GM12878 (cell line): ENCODE results near the gene CYP46A1. TPM values are rescaled to one million over a fixed set of nuclear protein-coding genes. Genes with fewer than 3 reads are reported as not detected.

ENCODE experiments used
- BHLHE40 ChIP-seq, 2 experiments: fragments of 450-650 bp in 1 of 2; IDR thresholded peaks; 2 replicates each; pipeline ENCODE4 v1.6.1; 2011 to 2017; ENCODE audit warnings: low read depth in 2 of 2, borderline replicate concordance in 1 of 2, improper control_type of control experiment in 1 of 2, low read length in 1 of 2, mild to moderate bottlenecking in 1 of 2
- CUX1 ChIP-seq: IDR thresholded peaks from 2 replicates; pipeline ENCODE4 v1.6.1; 2012; ENCODE audit warnings: improper control_type of control experiment, low read depth, low read length; ENCODE audit not compliant: insufficient replicate concordance
- E2F4 ChIP-seq: IDR thresholded peaks from 2 replicates; pipeline ENCODE4 v1.6.1; 2012; ENCODE audit warnings: low read depth, low read length, improper control_type of control experiment
- GATAD2B ChIP-seq: fragments of 450-650 bp; conservative IDR thresholded peaks from 2 replicates; pipeline ENCODE4 v1.6.1; 2017; ENCODE audit warnings: low read depth, mild to moderate bottlenecking, moderate library complexity
- HDAC2 ChIP-seq: fragments of 200-600 bp; sonication (generic); IDR thresholded peaks from 2 replicates; pipeline ENCODE4 v1.6.1; 2017
- LARP7 ChIP-seq: fragments of 450-650 bp; IDR thresholded peaks from 2 replicates; pipeline ENCODE4 v1.6.1; 2017; ENCODE audit warnings: mild to moderate bottlenecking
- MEF2B ChIP-seq: fragments of 450-650 bp; IDR thresholded peaks from 2 replicates; pipeline ENCODE4 v1.6.1; 2018; ENCODE audit warnings: mild to moderate bottlenecking, moderate library complexity; ENCODE audit not compliant: partially characterized antibody, poor library complexity, severe bottlenecking
- MXI1 ChIP-seq: fragments of 150-350 bp; IDR thresholded peaks from 2 replicates; pipeline ENCODE4 v1.6.1; 2011; ENCODE audit warnings: low read depth, mild to moderate bottlenecking, inconsistent platforms, low read length, improper control_type of control experiment
- NR2F1 ChIP-seq: fragments of 450-650 bp; conservative IDR thresholded peaks from 2 replicates; pipeline ENCODE4 v1.6.1; 2017; ENCODE audit warnings: mild to moderate bottlenecking
- NRF1 ChIP-seq: conservative IDR thresholded peaks from 2 replicates; pipeline ENCODE4 v1.6.1; 2011; ENCODE audit warnings: mild to moderate bottlenecking, low read depth, low read length, improper control_type of control experiment
- PAX5 ChIP-seq: IDR thresholded peaks from 2 replicates; pipeline ENCODE4 v1.6.1; 2011; ENCODE audit warnings: low read depth, low read length, borderline replicate concordance
- POLR2A ChIP-seq: IDR thresholded peaks from 2 replicates; pipeline ENCODE4 v1.6.1; 2011; ENCODE audit warnings: low read depth, mild to moderate bottlenecking, low read length
- RAD51 ChIP-seq: fragments of 450-650 bp; IDR thresholded peaks from 2 replicates; pipeline ENCODE4 v1.6.1; 2016; ENCODE audit warnings: moderate library complexity, mild to moderate bottlenecking, inconsistent platforms
- RB1 ChIP-seq: fragments of 450-650 bp; formaldehyde crosslinking; IDR thresholded peaks from 2 replicates; pipeline ENCODE4 v1.6.1; 2017; ENCODE audit warnings: mild to moderate bottlenecking, borderline replicate concordance
- SREBF2 ChIP-seq: IDR thresholded peaks from 2 replicates; pipeline ENCODE4 v1.6.1; 2012; ENCODE audit warnings: mild to moderate bottlenecking, low read length
- STAT1 ChIP-seq: fragments of 450-650 bp; conservative IDR thresholded peaks from 2 replicates; pipeline ENCODE4 v1.6.1; 2014; ENCODE audit warnings: antibody characterized with exemption, mild to moderate bottlenecking
- STAT3 ChIP-seq: IDR thresholded peaks from 2 replicates; pipeline ENCODE4 v1.6.1; 2011; ENCODE audit warnings: low read depth, low read length, improper control_type of control experiment
- TCF12 ChIP-seq: IDR thresholded peaks from 2 replicates; pipeline ENCODE4 v1.6.1; 2011; ENCODE audit warnings: low read depth, mild to moderate bottlenecking, low read length
- TCF3 ChIP-seq: IDR thresholded peaks from 2 replicates; pipeline ENCODE4 v1.6.1; 2012; ENCODE audit warnings: low read depth, mild to moderate bottlenecking, low read length, borderline replicate concordance; ENCODE audit not compliant: insufficient read depth
- ZBTB4 ChIP-seq: fragments of 450-650 bp; formaldehyde crosslinking; IDR thresholded peaks from 2 replicates; pipeline ENCODE4 v1.4.0; 2022; ENCODE audit warnings: mild to moderate bottlenecking, moderate library complexity
- ZNF622 ChIP-seq: fragments of 450-650 bp; IDR thresholded peaks from 2 replicates; pipeline ENCODE4 v1.6.1; 2017; ENCODE audit warnings: mild to moderate bottlenecking, inconsistent platforms
- polyA plus RNA-seq, 11 experiments: library from polyadenylated mRNA; depleted of rRNA in 4 of 11; unstranded in 6 of 11; stranded (reverse) in 5 of 11; fragments of >200 nt; fragmentation: Nextera tagmentation in 4 of 11; fragmentation: Illumina TruSeq in 1 of 11; extraction: Ambion mirVana in 4 of 11; extraction: Trizol in 1 of 11; gene quantifications; 1 replicate in 1 of 11; 2 replicates in 10 of 11; pipeline versions ENCODE4 v1.2.1 to v1.2.3, GENCODE V29; 2011 to 2016; ENCODE audit warnings: inconsistent platforms in 2 of 11, missing spikeins in 2 of 11, low read depth in 1 of 11
- total RNA-seq, 4 experiments: library from RNA; depleted of rRNA in 3 of 4; stranded (reverse); fragments of >200 nt in 3 of 4; fragmentation: Illumina TruSeq in 1 of 4; extraction: Trizol in 1 of 4; gene quantifications; 2 replicates each; pipeline versions ENCODE4 v1.2.1 to v1.2.3, GENCODE V29; 2013 to 2021

The CYP46A1 gene
- total and polyA plus RNA-seq, 10 of the 15 experiments (the other 5 are each of a cell fraction or from before 2014, with no cell fraction given) = 0.04 to 0.11 TPM; not detected in 8

- no peak for TF ChIP-seq CUX1
- no peak for TF ChIP-seq STAT1
- TF ChIP-seq RAD51 = no peak
- TF ChIP-seq NRF1 = no peak
- no peak for TF ChIP-seq ZNF622
- TF ChIP-seq RB1 = no peak
- 0 out of 2 replicates have a peak, but pooled peaks have one; percentile 47 for TF ChIP-seq TCF12
- no peak for TF ChIP-seq TCF3
- peak in 1 of 2 experiments; percentile 44; a peak in 2 of 4 replicates for TF ChIP-seq BHLHE40 (IDR thresholded peaks at IDR 0.05; ENCODE audit: borderline replicate concordance in 1 of 2, low read depth in 2 of 2, low read length in 1 of 2)
- no peak for TF ChIP-seq MXI1
- TF ChIP-seq E2F4 = no peak
- TF ChIP-seq POLR2A = no peak
- no peak for TF ChIP-seq STAT3
- TF ChIP-seq GATAD2B = no peak
- no peak for TF ChIP-seq ZBTB4
- 0 out of 2 replicates have a peak, but pooled peaks have one; percentile 50 for TF ChIP-seq LARP7
- TF ChIP-seq SREBF2 = no peak
- TF ChIP-seq HDAC2 = no peak
- peak; percentile 9 for TF ChIP-seq MEF2B
- no peak for TF ChIP-seq PAX5
- TF ChIP-seq NR2F1 = 0 out of 2 replicates have a peak, but pooled peaks have one; percentile 3
Measured at GRCh38 chr14:99684410-99684934, 374 bp downstream of the CYP46A1 start (continued).
